CD4-positive, alpha-beta T cell (primary cell): ENCODE measurements around the gene JOSD2. TPM values are rescaled to one million over a fixed set of nuclear protein-coding genes. Genes with fewer than 3 reads are reported as not detected.
A peak's percentile ranks its signal among the peaks of the same experiment; 100 is the strongest.
"Not testable (repeated sequence)": the region's sequence is repeated elsewhere in the genome, so short reads cannot be mapped to it uniquely, and the experiment has no call there.

Experiments
- ATAC-seq: fragments of 200-7000 bp; cut with Tn5 transposase; one replicate; pipeline ENCODE4 v1.10.0; 2022; ENCODE audit warnings: mild to moderate bottlenecking; ENCODE audit not compliant: poor library complexity
- CTCF ChIA-PET: fragments of 350-600 bp; sonication (Branson Sonifier 250); formaldehyde crosslinking; loops from one replicate; lab custom pipeline; 2021; ENCODE audit warnings: antibody characterized with exemption, inconsistent platforms; lab: Charles Lee
- POLR2A ChIA-PET: fragments of 350-600 bp; sonication (Branson Sonifier 250); formaldehyde crosslinking; loops from one replicate; lab custom pipeline; 2021; ENCODE audit warnings: antibody characterized with exemption, inconsistent platforms; lab: Charles Lee
- DNase-seq, 14 experiments: peaks; one replicate each; pipeline ENCODE4 v3.0.0-alpha.2; 2013 to 2020; ENCODE audit warnings: mixed read lengths in 2 of 14
- H3K27ac ChIP-seq, 2 donors: one replicate each; pipeline versions ENCODE4 v1.5.1 to v1.7.0; 2013; ENCODE audit warnings: low read length in 2 of 2, low read depth in 1 of 2, mild to moderate bottlenecking in 1 of 2
- H3K27me3 ChIP-seq, 2 experiments: 1 replicate in 1 of 2; 2 replicates in 1 of 2; pipeline versions ENCODE4 v1.6.1 to v1.7.0; 2013; ENCODE audit warnings: low read length in 2 of 2, control low read depth in 1 of 2, mild to moderate bottlenecking in 1 of 2, moderate library complexity in 1 of 2; ENCODE audit not compliant: insufficient read depth in 2 of 2, control insufficient read depth in 1 of 2
- H3K36me3 ChIP-seq: one replicate; pipeline ENCODE4 v1.6.1; 2013; ENCODE audit warnings: low read length, control low read depth; ENCODE audit not compliant: insufficient read depth
- H3K4me1 ChIP-seq: one replicate; pipeline ENCODE4 v1.6.1; 2013; ENCODE audit warnings: low read length, control low read depth; ENCODE audit not compliant: insufficient read depth
- H3K4me3 ChIP-seq: one replicate; pipeline ENCODE4 v1.5.1; 2013; ENCODE audit warnings: mild to moderate bottlenecking, low read length, moderate library complexity
- H3K9me3 ChIP-seq, 2 experiments: 1 replicate in 1 of 2; 2 replicates in 1 of 2; pipeline versions ENCODE4 v1.6.1 to v1.7.0; 2013; ENCODE audit warnings: low read length in 2 of 2, mild to moderate bottlenecking in 2 of 2, control low read depth in 1 of 2, moderate library complexity in 1 of 2; ENCODE audit not compliant: control insufficient read depth in 1 of 2, insufficient read depth in 1 of 2
- H3K27ac Mint-ChIP-seq: one replicate; pipeline ENCODE4 v1.8.0; 2020; ENCODE audit warnings: mixed read lengths
- H3K27me3 Mint-ChIP-seq: one replicate; pipeline ENCODE4 v1.8.0; 2021; ENCODE audit warnings: mixed read lengths
- H3K36me3 Mint-ChIP-seq: one replicate; pipeline ENCODE4 v1.8.0; 2021; ENCODE audit warnings: low read depth, mixed read lengths
- H3K4me1 Mint-ChIP-seq: one replicate; pipeline ENCODE4 v1.8.0; 2021; ENCODE audit warnings: low read depth, mixed read lengths
- H3K4me3 Mint-ChIP-seq: one replicate; pipeline ENCODE4 v1.8.0; 2020; ENCODE audit warnings: mild to moderate bottlenecking, mixed read lengths
- H3K9me3 Mint-ChIP-seq: one replicate; pipeline ENCODE4 v1.8.0; 2020; ENCODE audit warnings: mixed read lengths
- CTCF ChIP-seq: fragments of 200-600 bp; IDR thresholded peaks from one replicate; pipeline ENCODE4 v1.8.0; 2022; ENCODE audit warnings: antibody characterized with exemption, mild to moderate bottlenecking
- intact Hi-C, 2 experiments: fragments of 100-400 bp; cut with DNase I in 1 of 2; cut with micrococcal nuclease in 1 of 2; formaldehyde crosslinking; loops; one replicate each; pipeline versions ENCODE4 v1.15.1 to v1.9.0; 2023 to 2025; cut with DNase I, micrococcal nuclease
- total RNA-seq, 174 experiments: library from RNA in 2 of 174; stranded (reverse) in 2 of 174; gene quantifications; one replicate each; pipeline ENCODE4 v1.2.3 and lab custom pipeline; 2021 to 2026

Gene JOSD2
- total RNA-seq, 2 experiments from 2014 or later, result 11.7 to 11.9 TPM

- H3K9me3 ChIP-seq, result peaks cover 0 to 6% of the 10 kb centered on the region in 2 experiments
- ChIA-PET POLR2A (interaction anchor here (0.9 to 1.3 kb wide), 2 partner anchors 36 to 118 kb away, joined by 3 to 4 read pairs; partner anchors contain the start of gene JOSD2), CTCF (no interaction called here)
- peaks cover 43% of the 10 kb centered on the region for H3K4me1 ChIP-seq
- DNase-seq, result no peak
- ATAC-seq, result no peak
- peak overlapping the region; percentile 79 for H3K4me3 ChIP-seq
- H3K27ac ChIP-seq, result peak overlapping the region in 1 of 2 donors; percentile 73
- H3K36me3 Mint-ChIP-seq, result peaks cover 38% of the 10 kb centered on the region
- H3K27ac Mint-ChIP-seq, result peak overlapping the region; percentile 95
- no peak for TF ChIP-seq CTCF
- no peaks in the 10 kb centered on the region for H3K27me3 Mint-ChIP-seq
- no peaks in the 10 kb centered on the region for H3K9me3 Mint-ChIP-seq
- H3K27me3 ChIP-seq, result no peaks in the 10 kb centered on the region
- peak overlapping the region; percentile 95 for H3K4me3 Mint-ChIP-seq
- H3K36me3 ChIP-seq, result peaks cover 28% of the 10 kb centered on the region
- peaks cover 22% of the 10 kb centered on the region for H3K4me1 Mint-ChIP-seq
- intact Hi-C loops, result loop anchor here (1.0 to 5.0 kb wide), 3 partner anchors 36 to 108 kb away; partner anchors contain the start of genes JOSD2 (in 2 of the 2), MYBPC2 (in 1 of the 2) and NAPSA (in 1 of the 2)
Observed at GRCh38 chr19:50475736-50476223, 35.2 kb downstream of the JOSD2 start.

- H3K4me3 ChIP-seq, result no peak overlapping the region
- Mint-ChIP-seq H3K4me1 (peaks cover 22% of the 10 kb centered on the region), H3K9me3 (no peaks in the 10 kb centered on the region), H3K36me3 (peaks cover 37% of the 10 kb centered on the region), H3K4me3 (peak overlapping the region; percentile 95), H3K27me3 (no peaks in the 10 kb centered on the region), H3K27ac (peak overlapping the region; percentile 95)
- H3K36me3 ChIP-seq, result peaks cover 22% of the 10 kb centered on the region
- TF ChIP-seq CTCF, result no peak
- H3K4me1 ChIP-seq, result peaks cover 43% of the 10 kb centered on the region
- ChIA-PET CTCF (no interaction called here), POLR2A (interaction anchor here (0.9 to 1.3 kb wide), 2 partner anchors 36 to 117 kb away, joined by 3 to 4 read pairs; partner anchors contain the start of gene JOSD2)
- DNase-seq, result peak in 1 of 14 experiments; percentile 38
- intact Hi-C loops, result loop anchor here in 1 of 2 experiments (5.0 kb wide), 1 partner anchor 108 kb away; the partner anchor contains the start of gene NAPSA
- peaks cover 0 to 6% of the 10 kb centered on the region in 2 experiments for H3K9me3 ChIP-seq
- no peaks in the 10 kb centered on the region for H3K27me3 ChIP-seq
- H3K27ac ChIP-seq, result no peak overlapping the region
- ATAC-seq, result no peak
Observed at GRCh38 chr19:50475101-50475568, 35.9 kb downstream of the JOSD2 start.

DNA sequence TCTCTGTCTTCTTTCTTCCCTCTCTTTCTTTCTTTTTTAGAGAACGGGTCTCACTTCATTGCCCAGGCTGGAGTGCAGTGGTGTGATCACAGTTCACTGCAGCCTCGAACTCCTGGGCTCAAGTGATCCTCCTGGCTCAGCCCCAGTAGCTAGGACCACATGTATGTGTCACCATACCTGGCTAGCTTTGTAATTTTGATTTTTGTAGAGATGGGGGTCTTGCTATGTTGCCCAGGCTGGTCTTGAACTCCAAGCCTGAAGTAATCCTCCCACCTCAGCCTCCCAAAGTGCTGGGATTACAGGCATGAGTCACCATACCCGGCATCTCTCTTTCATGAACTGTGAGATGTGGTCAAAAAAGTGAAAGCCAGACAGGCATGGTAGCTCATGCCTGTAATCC lies 37.7 kb downstream of the JOSD2 start:
- H3K9me3 Mint-ChIP-seq, H3K4me3 ChIP-seq, intact Hi-C loops, H3K27ac ChIP-seq, H3K36me3 ChIP-seq, H3K27me3 ChIP-seq, H3K9me3 ChIP-seq, CTCF ChIA-PET, H3K27ac Mint-ChIP-seq, H3K27me3 Mint-ChIP-seq, DNase-seq, ATAC-seq, H3K4me3 Mint-ChIP-seq: not testable (repeated sequence)
- Mint-ChIP-seq H3K36me3 (peaks cover 28% of the 10 kb centered on the region), H3K4me1 (peaks cover 22% of the 10 kb centered on the region)
- peaks cover 28% of the 10 kb centered on the region for H3K4me1 ChIP-seq
- POLR2A ChIA-PET, result interaction anchor here (0.6 to 1.4 kb wide), 2 partner anchors 115 to 116 kb away, joined by 4 read pairs; no protein-coding TSS in a partner anchor
